GM21786 (cell line): ENCODE data around the gene EFHB.
"Not testable (repeated sequence)": the region's sequence is repeated elsewhere in the genome, so short reads cannot be mapped to it uniquely, and the experiment has no call there.

Experiments used
- ATAC-seq: cut with Tn5 transposase; IDR thresholded peaks from one replicate; pipeline ENCODE4 v1.9.1; 2021; ENCODE audit not compliant: unreplicated experiment

EFHB gene, protein sequence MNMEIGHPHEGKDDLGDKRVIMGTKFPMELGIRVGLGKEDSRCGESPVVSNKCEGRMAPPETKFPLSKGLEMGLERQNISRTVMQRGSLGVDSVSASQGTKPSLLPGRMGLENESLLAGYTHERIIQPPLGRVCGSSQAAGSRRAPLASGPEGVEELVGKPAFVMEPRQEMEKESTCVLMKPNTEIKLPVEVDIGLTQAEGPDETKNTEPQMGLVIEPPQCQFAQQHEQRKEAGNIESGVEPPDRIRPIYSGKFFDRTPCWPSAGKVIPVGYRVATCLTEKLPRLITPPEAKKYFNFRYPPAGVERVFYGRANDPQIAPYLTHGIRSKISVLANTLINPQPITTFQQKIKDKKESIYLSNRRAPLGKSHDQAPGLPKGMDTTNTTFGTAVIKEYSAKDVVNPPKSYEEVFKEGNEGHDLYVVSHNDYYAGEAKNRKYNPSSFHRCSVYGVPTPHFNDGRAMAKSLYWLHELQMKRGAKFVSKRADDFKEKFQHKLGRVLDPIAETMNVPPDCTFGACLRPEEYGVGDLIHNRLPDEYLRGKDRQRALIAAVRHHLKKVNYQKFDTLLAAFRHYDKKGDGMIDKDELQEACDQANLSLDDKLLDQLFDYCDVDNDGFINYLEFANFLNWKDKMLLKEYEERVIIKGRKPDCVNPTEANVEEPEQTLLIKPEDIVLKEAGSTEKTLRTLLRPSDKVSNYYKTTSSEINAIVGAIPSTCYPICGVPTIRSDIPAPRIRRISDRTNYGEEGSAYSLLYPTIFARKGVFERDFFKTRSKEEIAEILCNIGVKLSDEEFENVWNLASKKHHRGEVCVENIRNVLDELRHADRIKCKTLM

GRCh38 chr3:19934098-19934566 lies at the start of gene EFHB:
EFHB (minus strand) TSS chr3:19934217; CDS start chr3:19934018, 199 bp downstream.
- no peak for ATAC-seq

DNA sequence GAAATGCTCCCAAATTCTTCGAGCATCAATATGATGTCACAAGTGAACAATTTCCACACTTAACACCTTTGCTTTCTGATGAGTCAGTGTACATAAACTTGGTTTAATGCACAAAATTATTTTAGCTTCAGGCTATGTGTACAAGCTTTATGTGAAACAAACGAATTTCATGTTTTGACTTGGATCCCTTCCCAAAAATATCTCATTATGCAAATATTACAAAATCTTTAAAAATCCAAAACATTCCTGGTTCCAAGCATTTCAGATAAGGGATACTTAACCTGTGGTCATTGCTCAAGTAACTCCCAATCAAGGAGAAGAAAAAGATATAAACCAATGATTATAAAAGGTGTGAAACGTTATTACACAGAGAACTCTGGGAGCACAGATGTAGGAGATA lies 38.0 kb upstream of the EFHB start:
- no peak for ATAC-seq

GRCh38 chr3:19970327-19970726 lies 36.3 kb upstream of the EFHB start:
- ATAC-seq: no peak

DNA sequence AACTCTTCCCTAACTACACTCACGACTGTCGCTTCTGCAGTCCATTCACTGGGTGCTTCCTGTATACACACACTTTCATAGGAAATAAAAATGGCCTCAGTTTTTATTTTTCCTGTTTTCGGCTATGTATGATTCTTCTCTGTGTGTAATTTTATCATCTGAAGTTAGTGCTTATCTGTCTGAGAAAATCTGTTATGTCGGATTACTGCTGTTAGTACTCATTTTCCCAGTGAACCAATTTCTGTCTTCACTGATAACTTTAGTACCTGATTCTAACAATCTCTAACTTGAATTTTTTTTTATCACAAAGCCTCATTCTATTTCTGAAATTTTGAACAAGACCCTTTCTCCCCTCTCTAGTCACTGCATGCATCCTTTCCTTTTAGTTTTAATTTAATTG lies 33.8 kb upstream of the EFHB start:
- no peak for ATAC-seq

DNA sequence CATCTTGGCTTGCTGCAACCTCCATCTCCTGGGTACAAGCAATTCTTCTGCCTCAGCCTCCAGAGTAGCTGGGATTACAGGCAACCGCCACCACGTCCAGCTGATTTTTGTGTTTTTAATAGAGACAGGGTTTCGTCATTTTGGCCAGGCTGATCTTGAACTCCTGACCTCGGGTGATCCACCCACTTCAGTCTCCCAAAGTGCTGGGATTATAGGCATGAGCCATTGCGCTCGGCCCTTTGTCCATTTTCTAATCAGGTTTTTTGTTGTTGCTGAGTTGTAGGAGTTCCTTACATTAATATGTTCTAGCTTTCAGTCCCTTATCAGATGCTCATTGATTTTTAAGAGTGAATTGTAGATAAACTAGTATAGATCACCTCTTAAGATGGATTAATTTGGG lies 33.2 kb upstream of the EFHB start:
- no peak for ATAC-seq

DNA sequence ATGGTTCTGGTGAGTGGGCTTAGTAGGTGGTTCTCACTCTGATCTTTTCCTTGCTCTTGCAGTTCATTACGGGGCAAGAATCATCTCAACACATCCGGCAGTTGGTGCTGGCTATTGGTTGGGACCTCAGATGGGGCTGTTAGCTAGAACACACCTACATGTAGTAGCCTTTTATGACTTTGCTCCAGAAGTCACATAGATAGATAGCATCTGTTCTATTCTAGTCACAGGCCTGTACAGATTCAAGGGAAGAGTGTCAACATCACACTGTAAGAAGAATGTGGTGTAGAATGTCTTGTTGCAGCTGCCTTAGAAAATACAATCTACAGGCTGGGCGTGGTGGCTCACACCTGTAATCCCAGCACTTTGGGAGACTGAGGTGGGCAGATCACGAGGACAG lies 27.9 kb upstream of the EFHB start:
- ATAC-seq: no peak

DNA sequence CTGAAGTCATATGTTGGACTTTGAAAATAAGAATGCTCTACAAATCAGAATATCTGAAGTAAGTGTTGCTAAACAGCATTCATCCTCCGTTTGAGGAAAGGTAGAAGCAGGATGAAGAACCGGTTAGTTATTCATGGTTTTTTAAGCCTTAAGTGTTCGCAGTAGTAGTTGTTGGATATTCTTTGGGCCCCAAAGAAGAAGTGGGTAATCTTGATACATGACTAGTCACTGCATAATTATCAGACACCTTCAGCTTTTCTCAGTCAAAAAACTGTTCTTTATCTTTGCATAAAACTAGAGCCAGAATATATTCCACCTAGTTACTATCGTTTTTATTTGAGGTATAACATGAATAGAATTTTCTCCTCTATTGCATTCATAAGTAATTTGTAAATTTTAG lies 26.7 kb upstream of the EFHB start:
- no peak for ATAC-seq

- no peak for ATAC-seq
Measured at GRCh38 chr3:19959505-19959904, 25.5 kb upstream of the EFHB start.

GRCh38 chr3:19957354-19957753 lies 23.3 kb upstream of the EFHB start:
- not testable (repeated sequence) for ATAC-seq

- ATAC-seq: no peak
Measured at GRCh38 chr3:19954676-19955075, 20.7 kb upstream of the EFHB start.

- no peak for ATAC-seq
Measured at GRCh38 chr3:19950316-19950715, 16.3 kb upstream of the EFHB start.

DNA sequence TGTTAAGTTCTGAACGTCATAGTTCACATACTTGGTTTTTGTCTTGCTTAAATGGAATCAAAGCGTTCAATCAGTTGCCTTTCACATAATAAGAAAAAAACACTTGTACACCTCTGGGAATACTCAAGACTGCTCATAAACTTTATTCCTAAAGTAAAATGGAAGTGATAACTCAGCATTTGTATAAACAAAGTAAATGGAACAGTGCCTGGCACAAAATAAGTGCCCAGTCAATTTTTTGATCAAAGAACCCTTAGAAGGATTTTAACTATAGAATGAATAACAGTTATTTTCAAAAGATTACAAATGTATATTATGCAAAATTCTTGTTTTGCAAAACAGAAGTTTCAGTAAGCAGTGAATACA lies 14.2 kb upstream of the EFHB start:
- ATAC-seq: no peak

GRCh38 chr3:19947549-19948225 lies 13.7 kb upstream of the EFHB start:
- ATAC-seq: peak; percentile 10

DNA sequence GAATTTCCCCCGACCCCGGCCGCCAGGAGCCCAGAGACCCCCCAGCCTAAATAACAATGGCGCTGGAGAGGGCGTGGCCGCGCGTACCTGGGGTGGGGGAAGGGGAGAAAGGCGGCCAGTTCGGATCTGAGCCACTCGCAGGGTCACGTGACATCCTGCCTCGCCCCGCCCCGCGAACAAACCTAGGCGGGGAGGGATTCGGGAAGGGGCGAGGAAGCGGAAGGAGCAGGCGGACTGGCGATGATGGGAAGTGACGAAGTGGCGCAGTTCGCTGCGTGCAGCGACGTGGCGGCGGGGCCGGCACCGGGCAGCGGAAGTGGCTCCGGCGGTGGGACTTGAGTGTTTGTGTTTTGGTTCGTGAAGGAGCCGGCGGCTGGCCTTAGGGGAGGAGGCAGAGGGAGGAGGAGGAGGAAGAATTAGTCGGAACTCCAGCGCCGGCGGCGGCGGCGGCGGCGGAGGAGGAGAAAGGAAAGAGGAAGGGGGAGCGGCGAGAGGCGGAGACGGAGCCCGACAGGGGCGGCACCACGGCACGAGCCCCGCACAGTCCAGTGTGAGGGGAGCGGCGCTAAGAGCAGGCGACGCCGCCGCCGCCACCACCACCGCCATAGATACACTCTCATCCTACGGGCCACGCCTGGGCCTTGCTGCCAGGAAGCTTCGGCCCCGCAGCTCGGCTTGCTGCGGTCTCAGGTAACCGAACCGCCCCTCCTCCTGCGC lies 13.0 kb upstream of the EFHB start, which contains the start of gene RAB5A:
TSS of gene RAB5A (plus strand) at position 266 of the 717 bp plus-strand sequence. CDS start 3,802 bp downstream, outside the sequence.
- peak; percentile 96 for ATAC-seq

GRCh38 chr3:19945969-19946831 lies 12.2 kb upstream of the EFHB start:
- peak; percentile 4 for ATAC-seq

- ATAC-seq: no peak
Measured at GRCh38 chr3:19945534-19945933, 11.5 kb upstream of the EFHB start.

DNA sequence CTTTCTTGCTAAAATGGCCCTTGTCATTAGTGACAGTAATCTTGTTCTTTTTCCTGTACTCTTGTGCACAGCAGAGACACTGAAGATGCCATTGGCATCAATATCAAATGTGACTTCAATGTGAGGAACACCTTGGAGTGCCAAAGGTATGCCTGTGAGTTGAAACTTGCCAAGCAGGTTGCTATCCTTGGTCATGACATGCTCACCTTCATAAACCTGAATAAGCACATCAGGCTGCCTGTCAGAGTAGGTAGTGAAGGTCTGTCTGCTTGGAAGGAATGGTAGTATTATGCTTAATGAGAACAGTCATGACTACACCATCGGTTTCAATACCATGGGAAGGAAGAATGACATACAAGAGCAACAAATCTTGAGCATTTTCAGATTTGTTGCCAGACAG lies 6.6 kb upstream of the EFHB start:
- ATAC-seq: no peak

DNA sequence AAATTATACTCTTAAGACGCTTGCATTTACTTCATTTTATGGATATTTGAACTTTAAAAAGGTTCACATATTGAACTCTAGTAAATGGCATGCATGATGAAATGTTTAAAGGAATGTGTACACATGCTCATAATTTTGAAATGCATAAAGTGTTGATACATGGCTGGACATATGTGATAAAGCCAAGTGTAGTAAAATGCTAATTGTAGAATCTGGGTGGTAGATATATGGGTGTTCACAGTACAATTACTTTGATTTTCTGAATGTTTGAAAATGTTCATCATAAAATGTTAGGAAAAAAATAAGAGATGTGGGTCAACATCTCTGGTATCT lies 4.2 kb upstream of the EFHB start:
- ATAC-seq: no peak

DNA sequence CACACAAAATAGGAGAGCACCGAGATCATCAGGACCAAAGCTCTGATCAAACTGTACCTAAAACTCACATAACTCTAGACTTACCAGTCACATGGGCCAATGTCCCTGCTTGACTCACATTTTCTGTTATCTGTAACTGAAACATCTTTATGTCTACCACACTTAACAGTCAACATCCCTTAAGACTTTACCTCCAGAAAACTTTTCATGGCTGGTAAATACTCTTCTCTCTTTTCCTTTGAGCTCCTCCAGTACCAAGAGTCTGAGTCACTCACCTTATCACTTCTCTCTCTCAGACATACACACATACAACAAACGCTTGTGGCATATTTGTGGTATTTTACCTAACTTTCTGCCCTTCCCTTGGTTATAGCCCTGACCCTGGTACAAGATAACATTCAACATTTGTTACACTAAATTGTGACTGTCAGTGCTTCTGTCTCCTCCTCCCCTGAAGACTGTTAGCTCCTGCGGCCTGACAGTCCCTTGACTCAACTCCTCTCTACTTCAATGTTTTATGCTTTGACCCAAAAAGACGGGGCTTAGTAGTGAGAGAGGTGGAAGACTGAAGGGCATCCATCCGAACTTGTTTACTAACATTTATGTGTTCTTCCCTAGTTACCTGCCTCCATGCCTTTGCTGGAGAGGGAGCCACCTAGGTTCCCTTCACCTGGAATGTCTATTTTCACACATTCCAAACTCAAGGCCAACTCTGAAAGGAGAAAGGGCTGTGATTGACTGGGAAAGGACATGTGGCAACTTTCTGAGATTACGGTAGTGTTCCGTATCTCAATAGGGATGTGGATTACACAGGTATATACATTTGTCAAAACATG lies 3.7 kb upstream of the EFHB start:
- ATAC-seq: no peak
